Measurements from ENCODE around the gene ALG9.

DNA sequence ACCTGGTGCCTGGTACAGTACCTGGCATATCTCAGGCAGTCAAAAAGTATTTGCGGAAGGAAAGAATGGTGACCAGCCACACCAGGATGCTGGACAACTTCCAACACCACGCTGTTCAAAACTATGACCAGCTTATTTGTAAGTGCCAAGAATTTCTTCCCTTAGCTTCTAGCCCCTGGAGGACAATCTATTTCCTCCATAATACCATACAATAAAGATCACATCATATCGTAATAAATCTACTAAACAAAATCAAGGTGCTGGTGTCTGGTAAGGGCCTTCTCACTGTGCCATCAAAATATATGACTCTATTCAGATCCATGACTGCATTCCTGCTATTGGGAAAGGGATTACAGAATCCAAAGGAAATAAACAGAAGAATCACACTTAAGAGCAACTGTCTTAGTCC is 51.5 kb downstream of the ALG9 start:
- TF ChIP-seq, protein P1, sequence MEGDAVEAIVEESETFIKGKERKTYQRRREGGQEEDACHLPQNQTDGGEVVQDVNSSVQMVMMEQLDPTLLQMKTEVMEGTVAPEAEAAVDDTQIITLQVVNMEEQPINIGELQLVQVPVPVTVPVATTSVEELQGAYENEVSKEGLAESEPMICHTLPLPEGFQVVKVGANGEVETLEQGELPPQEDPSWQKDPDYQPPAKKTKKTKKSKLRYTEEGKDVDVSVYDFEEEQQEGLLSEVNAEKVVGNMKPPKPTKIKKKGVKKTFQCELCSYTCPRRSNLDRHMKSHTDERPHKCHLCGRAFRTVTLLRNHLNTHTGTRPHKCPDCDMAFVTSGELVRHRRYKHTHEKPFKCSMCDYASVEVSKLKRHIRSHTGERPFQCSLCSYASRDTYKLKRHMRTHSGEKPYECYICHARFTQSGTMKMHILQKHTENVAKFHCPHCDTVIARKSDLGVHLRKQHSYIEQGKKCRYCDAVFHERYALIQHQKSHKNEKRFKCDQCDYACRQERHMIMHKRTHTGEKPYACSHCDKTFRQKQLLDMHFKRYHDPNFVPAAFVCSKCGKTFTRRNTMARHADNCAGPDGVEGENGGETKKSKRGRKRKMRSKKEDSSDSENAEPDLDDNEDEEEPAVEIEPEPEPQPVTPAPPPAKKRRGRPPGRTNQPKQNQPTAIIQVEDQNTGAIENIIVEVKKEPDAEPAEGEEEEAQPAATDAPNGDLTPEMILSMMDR (IDR thresholded peaks at IDR 0.05) = no peak
- TF ChIP-seq POLR2A (IDR thresholded peaks at IDR 0.05) (no peak), POLR2AphosphoS5 (IDR thresholded peaks at IDR 0.05) (no peak), EP300 (IDR thresholded peaks at IDR 0.05) (no peak)
